HG03280 (cell line): ENCODE measurements around the gene TRNT1.

ENCODE experiments used
- ATAC-seq: cut with Tn5 transposase; IDR thresholded peaks from one replicate; pipeline ENCODE4 v1.9.1; 2021; ENCODE audit warnings: mild to moderate bottlenecking, moderate library complexity; ENCODE audit not compliant: unreplicated experiment

Gene TRNT1

GRCh38 chr3:3126477-3127431, at the start of gene TRNT1:
TRNT1 (plus strand) TSS chr3:3126940; CDS start chr3:3129041, 2,101 bp downstream.
- ATAC-seq: peak; percentile 97

GRCh38 chr3:3080309-3080708, 46.4 kb upstream of the TRNT1 start:
- ATAC-seq: no peak

- ATAC-seq: peak; percentile 35
These were observed 45.1 kb upstream of the TRNT1 start for GRCh38 chr3:3081381-3082233.

GRCh38 chr3:3082234-3082924, 44.4 kb upstream of the TRNT1 start:
- peak; percentile 74 for ATAC-seq

GRCh38 chr3:3084890-3085289, 41.9 kb upstream of the TRNT1 start:
- ATAC-seq: no peak

GRCh38 chr3:3085782-3086181, 41.0 kb upstream of the TRNT1 start:
- ATAC-seq: no peak

GRCh38 chr3:3086239-3086638, 40.5 kb upstream of the TRNT1 start:
- ATAC-seq: no peak

GRCh38 chr3:3087279-3087678, 39.5 kb upstream of the TRNT1 start:
- no peak for ATAC-seq

- no peak for ATAC-seq
These were observed 38.8 kb upstream of the TRNT1 start for GRCh38 chr3:3087716-3088465.

GRCh38 chr3:3089017-3089416, 37.7 kb upstream of the TRNT1 start:
- peak; percentile 98 for ATAC-seq

GRCh38 chr3:3097958-3098357, 28.8 kb upstream of the TRNT1 start:
- ATAC-seq: no peak

GRCh38 chr3:3101660-3102458, 24.9 kb upstream of the TRNT1 start:
- no peak for ATAC-seq

GRCh38 chr3:3102751-3103150, 24.0 kb upstream of the TRNT1 start:
- ATAC-seq: no peak

- ATAC-seq: no peak
These were observed 21.5 kb upstream of the TRNT1 start for GRCh38 chr3:3105246-3105645.

- ATAC-seq: no peak
These were observed 20.9 kb upstream of the TRNT1 start for GRCh38 chr3:3105815-3106214.

GRCh38 chr3:3107181-3107580, 19.6 kb upstream of the TRNT1 start:
- no peak for ATAC-seq

GRCh38 chr3:3107858-3108257, 18.9 kb upstream of the TRNT1 start:
- ATAC-seq: no peak

- peak; percentile 66 for ATAC-seq
These were observed 17.1 kb upstream of the TRNT1 start for GRCh38 chr3:3109407-3110298.

GRCh38 chr3:3110299-3110630, 16.5 kb upstream of the TRNT1 start, which contains the start of gene IL5RA:
IL5RA (minus strand) TSS chr3:3110374; CDS start chr3:3104984, 5,390 bp downstream.
- ATAC-seq: peak; percentile 66
